Measurements from ENCODE around the gene NIPAL3.
"Not testable (repeated sequence)": the region's sequence is repeated elsewhere in the genome, so short reads cannot be mapped to it uniquely, and the experiment has no call there.

Gene NIPAL3

DNA sequence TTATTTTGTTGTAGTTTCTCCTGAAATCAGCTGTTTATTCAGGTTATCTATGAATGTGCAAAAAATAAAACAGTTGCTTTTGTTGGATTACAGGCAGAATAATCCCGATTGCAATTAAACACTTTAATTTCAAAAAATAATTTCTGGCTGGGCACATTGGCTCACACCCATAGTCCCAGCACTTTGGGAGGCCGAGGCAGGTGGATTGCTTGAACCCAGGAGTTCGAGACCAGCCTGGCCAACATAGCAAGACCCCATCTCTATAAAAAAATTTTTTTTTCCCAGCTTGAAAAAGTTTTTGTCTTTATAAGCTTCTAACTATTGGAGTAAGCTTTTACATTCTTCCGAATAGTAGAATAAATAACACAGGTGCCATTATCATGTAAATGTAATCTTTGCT lies 102.3 kb downstream of the NIPAL3 start:
- DNase-seq (ENCODE audit: low read depth in 2 of 2), result no peak

- DNase-seq (ENCODE audit: low read depth in 2 of 2), result not testable (repeated sequence)
Observed at GRCh38 chr1:24520282-24520681, 104.7 kb downstream of the NIPAL3 start.
